HEK293 (cell line): Measurements from ENCODE around the gene NUP50.

Source experiments
- CTCF ChIA-PET: fragments of 350-600 bp; formaldehyde crosslinking; extraction: SDS; loops from one replicate; lab custom pipeline; 2021; ENCODE audit warnings: antibody characterized with exemption; lab: Yijun Ruan, JAX
- POLR2A ChIA-PET: fragments of 300-600 bp; formaldehyde crosslinking; extraction: SDS; loops from one replicate; lab custom pipeline; 2020; ENCODE audit warnings: antibody characterized with exemption, inconsistent platforms; lab: Yijun Ruan, JAX
- H3K27ac ChIP-seq: fragments of 200-500 bp; sonication (Bioruptor generic); 2 replicates; pipeline ENCODE4 v1.5.1; 2014; ENCODE audit warnings: low read depth, low read length, control low read depth, inconsistent platforms; ENCODE audit errors: extremely low read depth
- H3K36me3 ChIP-seq, 2 experiments: fragments of 200-500 bp in 1 of 2; sonication (Bioruptor generic) in 1 of 2; 1 replicate in 1 of 2; 2 replicates in 1 of 2; pipeline ENCODE4 v1.5.1; 2014 to 2017; ENCODE audit warnings: inconsistent platforms in 2 of 2, low read length in 2 of 2; ENCODE audit not compliant: control insufficient read depth in 2 of 2, insufficient read depth in 1 of 2
- H3K4me1 ChIP-seq: fragments of 200-500 bp; sonication (Bioruptor generic); 2 replicates; pipeline ENCODE4 v1.5.1; 2014; ENCODE audit warnings: mild to moderate bottlenecking, low read length, inconsistent platforms; ENCODE audit not compliant: control insufficient read depth, insufficient read depth
- H3K4me3 ChIP-seq: 2 replicates; pipeline ENCODE4 v1.5.1; 2011; ENCODE audit warnings: low read depth, mild to moderate bottlenecking, control low read depth, low read length, moderate library complexity
- H3K9me3 ChIP-seq: fragments of 200-500 bp; sonication (Bioruptor generic); 2 replicates; pipeline ENCODE4 v1.5.1; 2014; ENCODE audit warnings: low read depth, low read length, inconsistent platforms; ENCODE audit not compliant: control insufficient read depth, insufficient read depth
- EGR2 ChIP-seq: fragments of 450-650 bp; formaldehyde crosslinking; IDR thresholded peaks from 2 replicates; pipeline ENCODE4 v1.5.1; 2016; ENCODE audit warnings: low read depth, missing biosample characterization, missing genetic modification characterization
- GLIS1 ChIP-seq: fragments of 450-650 bp; formaldehyde crosslinking; IDR thresholded peaks from 2 replicates; pipeline ENCODE4 v1.5.1; 2016; ENCODE audit warnings: missing biosample characterization, missing genetic modification characterization
- IKZF3 ChIP-seq: fragments of 450-650 bp; IDR thresholded peaks from 2 replicates; pipeline ENCODE4 v1.5.0; 2018; ENCODE audit warnings: missing biosample characterization, mild to moderate bottlenecking, missing genetic modification characterization, moderate library complexity
- KLF16 ChIP-seq: fragments of 450-650 bp; formaldehyde crosslinking; IDR thresholded peaks from 2 replicates; pipeline ENCODE4 v1.5.1; 2017; ENCODE audit warnings: missing biosample characterization, missing genetic modification characterization
- PRDM10 ChIP-seq: fragments of 450-650 bp; formaldehyde crosslinking; IDR thresholded peaks from 2 replicates; pipeline ENCODE4 v1.5.1; 2016; ENCODE audit warnings: missing biosample characterization, missing genetic modification characterization
- REPIN1 ChIP-seq: fragments of 450-650 bp; formaldehyde crosslinking; IDR thresholded peaks from 2 replicates; pipeline ENCODE4 v1.5.1; 2017; ENCODE audit warnings: missing biosample characterization, missing genetic modification characterization, low read depth
- ZBTB6 ChIP-seq: fragments of 450-650 bp; formaldehyde crosslinking; IDR thresholded peaks from 2 replicates; pipeline ENCODE4 v1.5.1; 2017; ENCODE audit warnings: missing biosample characterization, missing genetic modification characterization
- ZFHX2 ChIP-seq: fragments of 450-650 bp; formaldehyde crosslinking; conservative IDR thresholded peaks from 2 replicates; pipeline ENCODE4 v1.5.1; 2016; ENCODE audit warnings: missing biosample characterization, missing genetic modification characterization
- ZIC2 ChIP-seq: fragments of 450-650 bp; formaldehyde crosslinking; IDR thresholded peaks from 2 replicates; pipeline ENCODE4 v1.5.1; 2016; ENCODE audit warnings: missing biosample characterization, missing genetic modification characterization
- ZNF114 ChIP-seq: fragments of 450-650 bp; formaldehyde crosslinking; IDR thresholded peaks from 2 replicates; pipeline ENCODE4 v1.5.0; 2017; ENCODE audit warnings: missing biosample characterization, missing genetic modification characterization
- ZNF132 ChIP-seq: fragments of 450-650 bp; formaldehyde crosslinking; IDR thresholded peaks from 2 replicates; pipeline ENCODE4 v1.5.1; 2017; ENCODE audit warnings: missing biosample characterization, missing genetic modification characterization, borderline replicate concordance
- ZNF138 ChIP-seq: fragments of 450-650 bp; formaldehyde crosslinking; IDR thresholded peaks from 2 replicates; pipeline ENCODE4 v1.5.1; 2016; ENCODE audit warnings: missing biosample characterization, missing genetic modification characterization, borderline replicate concordance
- ZNF157 ChIP-seq: fragments of 450-650 bp; formaldehyde crosslinking; IDR thresholded peaks from 2 replicates; pipeline ENCODE4 v1.5.1; 2016; ENCODE audit warnings: missing biosample characterization, missing genetic modification characterization
- ZNF2 ChIP-seq: fragments of 450-650 bp; formaldehyde crosslinking; IDR thresholded peaks from 2 replicates; pipeline ENCODE4 v1.5.1; 2016; ENCODE audit warnings: missing biosample characterization, missing genetic modification characterization
- ZNF274 ChIP-seq, 2 experiments: fragments of 200-500 bp in 1 of 2; fragments of 450-650 bp in 1 of 2; sonication (Bioruptor generic) in 1 of 2; formaldehyde crosslinking in 1 of 2; IDR thresholded peaks; 2 replicates each; pipeline versions ENCODE4 v1.5.1 to v1.6.1; 2014 to 2016; ENCODE audit warnings: borderline replicate concordance in 1 of 2, inconsistent platforms in 1 of 2, low read length in 1 of 2, missing biosample characterization in 1 of 2, missing genetic modification characterization in 1 of 2
- ZNF529 ChIP-seq: fragments of 450-650 bp; formaldehyde crosslinking; IDR thresholded peaks from 2 replicates; pipeline ENCODE4 v1.5.1; 2017; ENCODE audit warnings: missing genetic modification characterization, missing biosample characterization; ENCODE audit not compliant: insufficient replicate concordance
- ZNF561 ChIP-seq: fragments of 450-650 bp; IDR thresholded peaks from 2 replicates; pipeline ENCODE4 v1.5.1; 2018; ENCODE audit warnings: missing biosample characterization, missing genetic modification characterization, borderline replicate concordance
- ZNF670 ChIP-seq: fragments of 450-650 bp; formaldehyde crosslinking; IDR thresholded peaks from 2 replicates; pipeline ENCODE4 v1.5.1; 2016; ENCODE audit warnings: missing biosample characterization, missing genetic modification characterization, low read depth
- ZNF747 ChIP-seq: fragments of 450-650 bp; formaldehyde crosslinking; IDR thresholded peaks from 2 replicates; pipeline ENCODE4 v1.5.1; 2016; ENCODE audit warnings: missing biosample characterization, missing genetic modification characterization
- TF ChIP-seq, protein P1 (sequence below): fragments of 450-650 bp; formaldehyde crosslinking; IDR thresholded peaks from 2 replicates; pipeline ENCODE4 v1.5.1; 2017; ENCODE audit warnings: missing biosample characterization, missing genetic modification characterization
- TF ChIP-seq, protein P2 (sequence below): fragments of 450-650 bp; formaldehyde crosslinking; IDR thresholded peaks from 2 replicates; pipeline ENCODE4 v1.5.1; 2016; ENCODE audit warnings: missing biosample characterization, missing genetic modification characterization

The NUP50 gene

GRCh38 chr22:45197606-45198462, 34.1 kb downstream of the NUP50 start:
- H3K36me3 ChIP-seq: peaks cover 0 to 70% of the 10 kb centered on the region in 2 experiments; a peak in 1 of 3 replicates
- ChIA-PET POLR2A (no interaction called here), CTCF (interaction anchor here (1.2 to 1.4 kb wide), 2 partner anchors 11 to 23 kb away, joined by 3 to 6 read pairs; no protein-coding TSS in a partner anchor)
- no peaks in the 10 kb centered on the region for H3K9me3 ChIP-seq
- peaks cover 4% of the 10 kb centered on the region; the same call in 1 of the 2 replicates for H3K4me1 ChIP-seq
- no peak overlapping the region for H3K27ac ChIP-seq
- no peak overlapping the region for H3K4me3 ChIP-seq
- peak; percentile 72 for TF ChIP-seq EGR2 (tag by site-specific recombination)
- peak; percentile 80 for TF ChIP-seq ZIC2
- peak; percentile 26; the same call in 1 of the 2 replicates for TF ChIP-seq GLIS1 (tag by site-specific recombination)
- no peak for TF ChIP-seq ZNF114
- peak; percentile 49; the same call in 1 of the 2 replicates for TF ChIP-seq ZFHX2
- TF ChIP-seq PRDM10: peak; percentile 97
- no peak for TF ChIP-seq ZNF132
- TF ChIP-seq ZNF274 (IDR thresholded peaks at IDR 0.05; ENCODE audit: low read length): no peak
- TF ChIP-seq ZNF274 (tag by site-specific recombination; IDR thresholded peaks at IDR 0.05; ENCODE audit: borderline replicate concordance): no peak

DNA sequence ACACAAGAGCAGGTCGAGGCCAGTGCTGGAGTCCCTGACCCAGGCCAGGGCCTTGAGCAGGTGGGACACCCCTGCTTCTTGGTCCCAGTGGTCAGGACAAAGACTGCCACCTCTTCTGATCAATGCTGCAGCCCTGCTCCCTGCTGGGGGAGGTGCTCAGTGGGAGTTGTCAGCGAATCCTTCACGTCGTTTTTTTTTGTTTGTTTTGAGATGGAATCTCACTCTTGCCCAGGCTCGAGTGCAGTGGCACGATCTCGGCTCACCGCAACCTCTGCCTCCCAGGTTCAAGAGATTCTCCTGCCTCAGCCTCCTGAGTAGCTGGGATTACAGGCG, 34.7 kb downstream of the NUP50 start:
- ChIA-PET POLR2A (no interaction called here), CTCF (interaction anchor here (1.2 to 1.4 kb wide), 2 partner anchors 10 to 24 kb away, joined by 3 to 6 read pairs; no protein-coding TSS in a partner anchor)
- H3K9me3 ChIP-seq: no peaks in the 10 kb centered on the region
- H3K4me1 ChIP-seq: peaks cover 4% of the 10 kb centered on the region; the same call in 1 of the 2 replicates
- H3K4me3 ChIP-seq: no peak overlapping the region
- no peak overlapping the region for H3K27ac ChIP-seq
- TF ChIP-seq ZNF561 (tag by site-specific recombination): no peak
- peak; percentile 39; the same call in 1 of the 2 replicates for TF ChIP-seq ZIC2
- H3K36me3 ChIP-seq: peaks cover 0 to 75% of the 10 kb centered on the region in 2 experiments; a peak in 1 of 3 replicates

- H3K36me3 ChIP-seq: peaks cover 0 to 86% of the 10 kb centered on the region in 2 experiments; a peak in 1 of 3 replicates
- H3K4me3 ChIP-seq: no peak overlapping the region
- H3K27ac ChIP-seq: no peak overlapping the region
- ChIA-PET POLR2A (no interaction called here), CTCF (no interaction called here)
- no peaks in the 10 kb centered on the region for H3K9me3 ChIP-seq
- peaks cover 4% of the 10 kb centered on the region; the same call in 1 of the 2 replicates for H3K4me1 ChIP-seq
- TF ChIP-seq ZNF529 (tag by site-specific recombination): no peak
- TF ChIP-seq, protein P1, sequence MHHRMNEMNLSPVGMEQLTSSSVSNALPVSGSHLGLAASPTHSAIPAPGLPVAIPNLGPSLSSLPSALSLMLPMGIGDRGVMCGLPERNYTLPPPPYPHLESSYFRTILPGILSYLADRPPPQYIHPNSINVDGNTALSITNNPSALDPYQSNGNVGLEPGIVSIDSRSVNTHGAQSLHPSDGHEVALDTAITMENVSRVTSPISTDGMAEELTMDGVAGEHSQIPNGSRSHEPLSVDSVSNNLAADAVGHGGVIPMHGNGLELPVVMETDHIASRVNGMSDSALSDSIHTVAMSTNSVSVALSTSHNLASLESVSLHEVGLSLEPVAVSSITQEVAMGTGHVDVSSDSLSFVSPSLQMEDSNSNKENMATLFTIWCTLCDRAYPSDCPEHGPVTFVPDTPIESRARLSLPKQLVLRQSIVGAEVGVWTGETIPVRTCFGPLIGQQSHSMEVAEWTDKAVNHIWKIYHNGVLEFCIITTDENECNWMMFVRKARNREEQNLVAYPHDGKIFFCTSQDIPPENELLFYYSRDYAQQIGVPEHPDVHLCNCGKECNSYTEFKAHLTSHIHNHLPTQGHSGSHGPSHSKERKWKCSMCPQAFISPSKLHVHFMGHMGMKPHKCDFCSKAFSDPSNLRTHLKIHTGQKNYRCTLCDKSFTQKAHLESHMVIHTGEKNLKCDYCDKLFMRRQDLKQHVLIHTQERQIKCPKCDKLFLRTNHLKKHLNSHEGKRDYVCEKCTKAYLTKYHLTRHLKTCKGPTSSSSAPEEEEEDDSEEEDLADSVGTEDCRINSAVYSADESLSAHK (tag by site-specific recombination): no peak
- TF ChIP-seq IKZF3: no peak
- no peak for TF ChIP-seq ZNF2 (tag by site-specific recombination)
- TF ChIP-seq ZNF747 (tag by site-specific recombination): no peak
- no peak for TF ChIP-seq REPIN1
- no peak for TF ChIP-seq KLF16 (tag by site-specific recombination)
- TF ChIP-seq ZNF157: no peak
- TF ChIP-seq ZNF670 (tag by site-specific recombination): no peak
- TF ChIP-seq ZNF138 (tag by site-specific recombination): no peak
- no peak for TF ChIP-seq ZBTB6
- TF ChIP-seq, protein P2, sequence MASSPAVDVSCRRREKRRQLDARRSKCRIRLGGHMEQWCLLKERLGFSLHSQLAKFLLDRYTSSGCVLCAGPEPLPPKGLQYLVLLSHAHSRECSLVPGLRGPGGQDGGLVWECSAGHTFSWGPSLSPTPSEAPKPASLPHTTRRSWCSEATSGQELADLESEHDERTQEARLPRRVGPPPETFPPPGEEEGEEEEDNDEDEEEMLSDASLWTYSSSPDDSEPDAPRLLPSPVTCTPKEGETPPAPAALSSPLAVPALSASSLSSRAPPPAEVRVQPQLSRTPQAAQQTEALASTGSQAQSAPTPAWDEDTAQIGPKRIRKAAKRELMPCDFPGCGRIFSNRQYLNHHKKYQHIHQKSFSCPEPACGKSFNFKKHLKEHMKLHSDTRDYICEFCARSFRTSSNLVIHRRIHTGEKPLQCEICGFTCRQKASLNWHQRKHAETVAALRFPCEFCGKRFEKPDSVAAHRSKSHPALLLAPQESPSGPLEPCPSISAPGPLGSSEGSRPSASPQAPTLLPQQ (tag by site-specific recombination): no peak
Observed at GRCh38 chr22:45199723-45200122, 36.0 kb downstream of the NUP50 start.
